GM18508 (cell line): ENCODE results near the gene MAPK1.
"Not testable (repeated sequence)": the region's sequence is repeated elsewhere in the genome, so short reads cannot be mapped to it uniquely, and the experiment has no call there.

Experiments used
- ATAC-seq: cut with Tn5 transposase; IDR thresholded peaks from one replicate; pipeline ENCODE4 v1.9.1; 2021; ENCODE audit warnings: moderate number of reproducible peaks; ENCODE audit not compliant: insufficient read depth, unreplicated experiment

Gene MAPK1

GRCh38 chr22:21761086-21761485 lies 106.4 kb downstream of the MAPK1 start:
- no peak for ATAC-seq

GRCh38 chr22:21760640-21761039 lies 106.8 kb downstream of the MAPK1 start:
- no peak for ATAC-seq

DNA sequence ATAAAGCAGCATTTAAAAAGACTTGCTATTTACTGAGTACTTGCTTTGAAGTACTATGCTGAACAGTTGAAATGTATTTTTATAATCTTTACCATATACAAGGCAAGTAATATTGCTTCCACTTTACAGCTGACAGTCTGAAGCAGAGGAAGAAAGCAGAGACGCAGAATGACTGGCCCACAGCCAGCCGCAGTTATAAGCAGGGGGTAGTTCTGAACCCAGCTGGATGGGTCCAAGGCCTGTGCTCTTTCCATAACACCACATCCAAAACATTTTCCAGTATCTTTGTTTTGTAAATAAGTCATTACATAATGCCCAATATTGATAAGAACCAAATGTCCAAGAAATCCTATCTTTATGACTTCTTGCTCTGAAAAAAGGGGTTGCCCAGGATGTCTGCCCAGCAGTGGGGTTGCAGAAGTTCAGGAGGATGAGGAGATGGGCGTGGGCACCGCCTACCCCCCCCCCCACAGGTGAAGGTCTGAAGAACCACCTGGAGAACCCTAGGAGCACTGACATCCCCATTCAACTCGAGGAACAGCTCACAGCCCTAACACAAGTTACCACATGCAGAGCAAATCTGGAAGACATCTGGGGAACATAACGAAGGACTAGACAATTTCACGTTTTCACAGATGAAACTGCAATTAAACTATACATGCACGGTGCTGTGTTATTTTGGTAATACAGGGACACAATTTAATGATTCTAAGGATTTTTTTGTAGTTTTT lies 107.6 kb downstream of the MAPK1 start:
- ATAC-seq, result no peak

- no peak for ATAC-seq
These were observed 108.4 kb downstream of the MAPK1 start for GRCh38 chr22:21759093-21759492.

GRCh38 chr22:21758091-21758864 lies 109.2 kb downstream of the MAPK1 start:
- no peak for ATAC-seq

- ATAC-seq, result no peak
These were observed 111.6 kb downstream of the MAPK1 start for GRCh38 chr22:21755851-21756284.

- no peak for ATAC-seq
These were observed 112.9 kb downstream of the MAPK1 start for GRCh38 chr22:21754523-21754922.

DNA sequence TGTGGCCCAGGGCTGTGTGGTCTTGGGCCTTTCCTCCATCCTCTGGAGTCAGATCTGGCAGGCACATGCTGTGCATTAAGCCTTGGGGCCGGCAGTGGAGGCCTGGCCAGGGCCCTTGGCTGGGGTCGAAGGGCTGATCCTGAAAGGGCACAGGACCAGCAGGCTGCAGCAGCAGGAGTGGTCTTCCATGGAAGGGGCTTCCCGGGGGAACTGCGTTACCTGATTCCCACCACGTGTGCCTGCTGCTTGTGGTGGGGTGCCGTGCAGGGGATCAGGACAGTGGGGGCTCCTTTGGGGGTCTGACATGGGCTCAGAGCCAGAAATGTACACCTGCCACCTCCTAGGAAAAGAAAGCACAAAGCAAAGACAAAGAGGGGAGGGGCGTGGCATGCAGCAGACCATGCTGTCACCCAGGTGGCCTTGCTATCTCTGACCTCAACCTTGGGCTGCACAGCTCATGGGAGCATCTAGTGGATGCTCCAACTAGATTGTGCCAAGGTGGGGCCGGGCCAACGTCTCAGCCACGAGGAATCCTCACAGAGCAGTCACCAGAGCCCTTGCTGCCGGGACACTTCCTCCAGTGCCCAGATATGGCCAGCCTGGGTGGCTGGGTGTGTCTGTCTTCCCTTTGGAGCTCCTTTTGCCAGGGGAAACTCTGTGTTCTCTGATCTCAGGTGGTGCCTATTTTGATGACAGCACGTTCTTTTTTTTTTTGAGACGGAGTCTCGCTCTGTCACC lies 113.9 kb downstream of the MAPK1 start:
- no peak for ATAC-seq

- no peak for ATAC-seq
These were observed 115.2 kb downstream of the MAPK1 start for GRCh38 chr22:21752276-21752675.

DNA sequence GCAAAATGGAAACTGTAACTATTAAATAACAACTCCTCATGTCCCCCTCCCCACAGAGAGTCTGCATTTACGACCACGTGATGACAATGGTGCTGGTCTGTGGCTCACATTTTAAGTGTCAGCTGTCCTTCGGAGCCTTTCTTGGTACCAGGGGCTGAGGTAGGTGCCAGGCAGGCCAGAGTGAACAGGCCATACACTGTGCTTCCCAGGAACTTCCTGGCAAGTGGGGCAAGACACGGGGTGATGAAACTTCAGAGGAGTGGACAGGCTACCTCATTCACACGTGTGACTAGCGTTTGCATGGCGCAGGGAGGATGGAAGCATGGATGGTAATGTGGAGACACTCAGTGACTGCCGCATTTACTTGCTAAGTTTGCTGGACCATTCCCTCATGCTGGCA lies 121.5 kb downstream of the MAPK1 start:
- no peak for ATAC-seq

GRCh38 chr22:21744917-21745316 lies 122.5 kb downstream of the MAPK1 start:
- ATAC-seq, result not testable (repeated sequence)

DNA sequence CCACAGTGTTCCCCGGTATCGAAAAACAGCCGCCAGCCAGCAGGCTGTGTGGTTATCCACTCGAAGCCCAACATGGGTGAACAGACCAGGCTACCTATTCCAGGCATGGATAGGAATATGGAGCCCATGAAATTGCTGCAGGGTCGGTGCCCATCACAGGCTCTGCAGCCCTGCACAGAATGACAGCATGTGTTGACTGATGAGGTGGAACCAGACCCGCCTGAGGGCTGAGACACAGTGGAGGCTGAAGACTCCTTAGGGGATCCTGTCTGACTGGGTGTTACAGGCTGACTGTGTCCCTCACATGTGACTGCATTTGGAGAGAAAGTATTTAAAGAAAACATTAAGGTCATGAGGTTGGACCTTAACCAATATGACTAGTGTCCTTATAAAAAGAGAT lies 125.7 kb downstream of the MAPK1 start:
- no peak for ATAC-seq

- ATAC-seq, result no peak
These were observed 126.4 kb downstream of the MAPK1 start for GRCh38 chr22:21741059-21741458.

GRCh38 chr22:21739828-21740377 lies 127.5 kb downstream of the MAPK1 start:
- no peak for ATAC-seq

DNA sequence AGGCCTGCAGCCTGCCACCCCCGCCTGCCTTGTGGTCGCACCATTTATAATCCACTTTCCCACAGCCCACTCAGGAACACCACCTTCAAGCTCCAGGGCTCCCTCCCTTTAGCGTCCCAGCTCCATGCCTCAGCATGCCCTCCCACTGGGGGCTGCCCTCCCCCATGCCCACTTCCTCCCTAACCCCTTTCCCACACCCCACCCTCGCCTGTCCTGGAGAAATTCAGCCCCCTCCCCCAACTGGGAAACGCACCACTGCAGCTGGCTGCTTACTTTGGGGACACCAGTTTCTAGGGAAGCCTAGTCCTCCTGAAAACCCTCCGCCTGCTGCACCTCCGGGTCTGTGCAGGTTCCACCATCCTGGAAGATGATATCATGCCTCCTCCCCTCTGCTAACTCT lies 128.5 kb downstream of the MAPK1 start:
- ATAC-seq, result no peak

- no peak for ATAC-seq
These were observed 129.4 kb downstream of the MAPK1 start for GRCh38 chr22:21738081-21738480.

- ATAC-seq, result no peak
These were observed 130.5 kb downstream of the MAPK1 start for GRCh38 chr22:21736948-21737347.

- no peak for ATAC-seq
These were observed 131.3 kb downstream of the MAPK1 start for GRCh38 chr22:21736084-21736642.

- no peak for ATAC-seq
These were observed 132.0 kb downstream of the MAPK1 start, which contains the start of gene YPEL1 for GRCh38 chr22:21735200-21736083. Gene YPEL1, minus strand, starts transcription at chr22:21735794. Its CDS starts 25,050 bp downstream, at chr22:21710744.
